Muscle layer of duodenum (tissue), 2 donors: ENCODE data around the gene NPM1.
A peak's percentile ranks its signal among the peaks of the same experiment; 100 is the strongest.
"Not testable (repeated sequence)": the region's sequence is repeated elsewhere in the genome, so short reads cannot be mapped to it uniquely, and the experiment has no call there.

ENCODE experiments used
- H3K27ac ChIP-seq: one replicate; pipeline ENCODE4 v1.7.0; 2013; ENCODE audit warnings: mild to moderate bottlenecking, low read length
- H3K27me3 ChIP-seq: one replicate; pipeline ENCODE4 v1.7.0; 2013; ENCODE audit warnings: low read depth, mild to moderate bottlenecking, control low read depth, low read length
- H3K36me3 ChIP-seq, 2 donors: one replicate each; pipeline ENCODE4 v1.7.0; 2013; ENCODE audit warnings: low read length in 2 of 2, control low read depth in 1 of 2, mild to moderate bottlenecking in 1 of 2; ENCODE audit not compliant: insufficient read depth in 2 of 2, control insufficient read depth in 1 of 2
- H3K4me1 ChIP-seq, 2 donors: one replicate each; pipeline ENCODE4 v1.7.0; 2013; ENCODE audit warnings: low read length in 2 of 2, mild to moderate bottlenecking in 2 of 2, control low read depth in 1 of 2, moderate library complexity in 1 of 2; ENCODE audit not compliant: insufficient read depth in 2 of 2, control insufficient read depth in 1 of 2
- H3K4me3 ChIP-seq, 2 donors: one replicate each; pipeline ENCODE4 v1.7.0; 2013; ENCODE audit warnings: low read length in 2 of 2, low read depth in 1 of 2, mild to moderate bottlenecking in 1 of 2
- H3K9me3 ChIP-seq, 2 donors: one replicate each; pipeline ENCODE4 v1.7.0; 2013; ENCODE audit warnings: low read length in 2 of 2, control low read depth in 1 of 2, mild to moderate bottlenecking in 1 of 2; ENCODE audit not compliant: control insufficient read depth in 1 of 2
- donor health status: healthy.

Gene NPM1, protein sequence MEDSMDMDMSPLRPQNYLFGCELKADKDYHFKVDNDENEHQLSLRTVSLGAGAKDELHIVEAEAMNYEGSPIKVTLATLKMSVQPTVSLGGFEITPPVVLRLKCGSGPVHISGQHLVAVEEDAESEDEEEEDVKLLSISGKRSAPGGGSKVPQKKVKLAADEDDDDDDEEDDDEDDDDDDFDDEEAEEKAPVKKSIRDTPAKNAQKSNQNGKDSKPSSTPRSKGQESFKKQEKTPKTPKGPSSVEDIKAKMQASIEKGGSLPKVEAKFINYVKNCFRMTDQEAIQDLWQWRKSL

DNA sequence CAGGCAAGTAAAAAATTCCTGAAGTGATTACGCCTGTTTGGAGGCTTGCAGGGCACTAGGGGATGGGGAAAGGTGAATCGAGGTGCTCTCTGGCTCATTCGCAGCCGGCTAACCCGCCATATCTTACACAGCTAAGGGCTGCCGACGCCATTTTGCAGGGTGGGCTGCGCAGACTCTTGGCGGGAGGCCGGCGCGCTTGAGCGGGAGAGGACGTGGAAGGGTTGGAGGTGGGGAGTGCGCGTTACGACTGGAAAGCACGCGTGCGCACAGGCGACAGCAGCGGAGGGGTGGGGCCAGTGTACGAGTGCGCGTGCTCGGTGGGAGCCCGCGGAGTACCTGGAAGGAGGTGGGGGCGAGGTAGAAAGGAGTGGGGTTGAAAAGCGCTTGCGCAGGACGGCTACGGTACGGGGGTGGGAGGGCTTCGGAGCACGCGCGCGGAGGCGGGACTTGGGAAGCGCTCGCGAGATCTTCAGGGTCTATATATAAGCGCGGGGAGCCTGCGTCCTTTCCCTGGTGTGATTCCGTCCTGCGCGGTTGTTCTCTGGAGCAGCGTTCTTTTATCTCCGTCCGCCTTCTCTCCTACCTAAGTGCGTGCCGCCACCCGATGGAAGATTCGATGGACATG, at the start of gene NPM1:
TSS of gene NPM1 (plus strand) at position 505 of the 625 bp plus-strand sequence. CDS start at position 605, 100 bp downstream.
- no peaks in the 10 kb centered on the region for H3K9me3 ChIP-seq
- H3K27ac ChIP-seq = peak within 1 kb of the TSS; percentile 98
- H3K36me3 ChIP-seq = peaks cover 0 to 16% of the 10 kb centered on the region in 2 donors
- no peaks in the 10 kb centered on the region for H3K27me3 ChIP-seq
- H3K4me1 ChIP-seq = peaks cover 8 to 23% of the 10 kb centered on the region in 2 donors
- peak within 1 kb of the TSS; percentile 92 for H3K4me3 ChIP-seq

DNA sequence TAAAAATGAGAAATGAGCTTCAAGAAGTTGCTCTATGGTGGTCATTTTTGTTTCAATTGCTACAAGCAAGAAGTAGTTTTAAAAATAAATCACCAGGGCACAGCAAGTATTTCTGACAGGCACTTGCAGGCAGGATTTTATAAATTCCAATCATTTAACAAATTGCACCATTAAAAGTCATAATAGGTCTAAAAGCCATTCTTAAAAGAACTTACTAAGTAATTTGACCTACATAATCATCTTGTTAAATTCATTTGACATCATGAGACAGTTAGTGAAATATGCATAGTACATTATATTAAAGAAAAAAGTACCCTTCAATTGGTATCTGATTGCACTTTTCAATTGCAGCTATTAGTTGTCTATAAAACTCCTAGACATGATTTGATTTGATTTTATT, 47.6 kb upstream of the NPM1 start:
- H3K27me3 ChIP-seq = no peaks in the 10 kb centered on the region
- H3K4me1 ChIP-seq = no peaks in the 10 kb centered on the region
- H3K27ac ChIP-seq = no peak overlapping the region
- H3K36me3 ChIP-seq = no peaks in the 10 kb centered on the region
- H3K4me3 ChIP-seq = no peak overlapping the region
- no peaks in the 10 kb centered on the region for H3K9me3 ChIP-seq

DNA sequence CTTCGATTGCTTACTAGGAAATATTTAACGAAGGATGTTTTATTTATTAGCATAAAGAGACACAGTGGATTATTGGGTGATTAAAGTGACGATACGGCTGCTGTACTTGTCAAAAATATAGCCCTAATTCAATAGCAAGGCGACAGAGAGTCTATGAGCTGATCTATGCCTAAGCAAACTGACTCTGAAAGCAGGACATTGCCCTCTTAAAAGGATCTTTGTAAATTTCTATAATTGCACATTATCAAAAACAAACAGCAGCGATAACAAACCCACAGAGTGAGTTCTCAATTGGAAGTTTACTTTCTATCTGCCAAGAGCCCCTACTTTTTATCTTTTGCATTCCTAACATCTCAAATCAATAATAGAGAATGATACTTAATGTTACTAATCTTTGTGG, 47.2 kb upstream of the NPM1 start:
- no peaks in the 10 kb centered on the region for H3K9me3 ChIP-seq
- no peak overlapping the region for H3K27ac ChIP-seq
- no peak overlapping the region for H3K4me3 ChIP-seq
- H3K36me3 ChIP-seq = no peaks in the 10 kb centered on the region
- H3K27me3 ChIP-seq = no peaks in the 10 kb centered on the region
- H3K4me1 ChIP-seq = no peaks in the 10 kb centered on the region

DNA sequence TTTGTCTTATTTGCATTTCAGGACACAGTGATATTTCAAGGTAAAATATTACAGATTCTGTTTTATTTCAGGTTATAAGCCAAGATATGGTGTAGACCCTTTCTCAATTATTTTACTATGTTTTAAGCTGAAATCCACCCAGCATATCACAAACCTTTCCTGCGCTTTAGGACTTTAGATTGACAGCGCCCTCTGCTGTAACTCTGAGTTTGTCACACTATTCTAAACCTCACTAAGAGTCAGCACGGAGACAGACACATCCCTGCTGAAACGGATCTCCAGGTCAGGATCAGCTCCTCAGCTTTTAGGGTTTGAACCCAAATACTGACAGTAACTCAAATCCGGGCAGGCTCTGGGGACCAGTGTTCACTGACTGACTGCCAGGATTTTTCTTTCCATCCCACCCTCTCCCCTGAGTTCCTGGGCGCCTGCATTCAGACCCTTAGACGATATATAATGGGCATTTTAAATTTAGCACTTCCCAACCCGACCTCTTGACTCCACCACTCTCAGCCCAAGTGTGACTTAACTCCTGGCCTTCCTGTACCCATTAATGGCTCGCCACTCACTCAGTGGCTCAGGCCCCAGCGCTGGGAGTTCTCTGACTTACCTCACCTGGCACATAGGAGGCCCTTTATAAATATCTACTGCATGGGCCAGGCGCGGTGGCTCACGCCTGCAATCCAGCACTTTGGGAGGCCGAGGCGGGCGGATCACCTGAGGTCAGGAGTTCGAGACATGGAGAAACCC, 45.1 kb upstream of the NPM1 start:
- H3K27ac ChIP-seq = no peak overlapping the region
- H3K27me3 ChIP-seq = no peaks in the 10 kb centered on the region
- H3K9me3 ChIP-seq = no peaks in the 10 kb centered on the region
- H3K36me3 ChIP-seq = no peaks in the 10 kb centered on the region
- H3K4me1 ChIP-seq = no peaks in the 10 kb centered on the region
- H3K4me3 ChIP-seq = no peak overlapping the region

GRCh38 chr5:171344936-171345608, 42.6 kb upstream of the NPM1 start:
- Histone ChIP-seq H3K9me3 (no peaks in the 10 kb centered on the region), H3K4me3 (no peak overlapping the region), H3K27ac (no peak overlapping the region), H3K4me1 (no peaks in the 10 kb centered on the region), H3K36me3 (no peaks in the 10 kb centered on the region), H3K27me3 (no peaks in the 10 kb centered on the region)

DNA sequence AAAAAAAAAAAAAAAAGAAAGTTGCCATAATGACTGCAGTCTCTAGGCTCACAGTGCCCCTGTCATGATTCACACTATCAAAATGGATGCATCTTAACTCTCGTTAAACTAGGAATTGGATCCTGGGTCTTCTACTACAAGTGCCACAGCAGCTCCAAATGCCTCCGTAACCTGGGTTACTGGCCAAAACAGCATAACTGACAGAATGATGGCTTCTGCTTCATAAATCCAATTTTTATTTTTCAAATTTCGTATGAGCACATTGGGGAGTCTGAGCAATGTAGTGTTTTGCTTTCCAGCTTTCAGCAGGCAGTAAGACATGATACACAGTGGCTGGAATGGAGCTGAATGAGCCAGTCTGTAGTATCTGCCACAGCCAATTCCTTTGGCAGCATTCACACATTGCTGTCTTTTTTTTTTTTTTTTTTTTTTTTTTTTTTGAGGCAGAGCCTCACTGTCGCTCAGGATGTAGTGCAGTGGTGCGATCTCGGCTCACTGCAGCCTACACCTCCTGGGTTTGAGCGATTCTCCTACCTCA, 36.0 kb upstream of the NPM1 start:
- Histone ChIP-seq H3K9me3 (no peaks in the 10 kb centered on the region), H3K27ac (no peak overlapping the region), H3K4me3 (no peak overlapping the region), H3K27me3 (no peaks in the 10 kb centered on the region), H3K4me1 (no peaks in the 10 kb centered on the region), H3K36me3 (no peaks in the 10 kb centered on the region)

GRCh38 chr5:171355302-171355724, 32.3 kb upstream of the NPM1 start:
- Histone ChIP-seq H3K4me3 (no peak overlapping the region), H3K36me3 (no peaks in the 10 kb centered on the region), H3K27ac (no peak overlapping the region), H3K9me3 (no peaks in the 10 kb centered on the region), H3K27me3 (no peaks in the 10 kb centered on the region), H3K4me1 (no peaks in the 10 kb centered on the region)

DNA sequence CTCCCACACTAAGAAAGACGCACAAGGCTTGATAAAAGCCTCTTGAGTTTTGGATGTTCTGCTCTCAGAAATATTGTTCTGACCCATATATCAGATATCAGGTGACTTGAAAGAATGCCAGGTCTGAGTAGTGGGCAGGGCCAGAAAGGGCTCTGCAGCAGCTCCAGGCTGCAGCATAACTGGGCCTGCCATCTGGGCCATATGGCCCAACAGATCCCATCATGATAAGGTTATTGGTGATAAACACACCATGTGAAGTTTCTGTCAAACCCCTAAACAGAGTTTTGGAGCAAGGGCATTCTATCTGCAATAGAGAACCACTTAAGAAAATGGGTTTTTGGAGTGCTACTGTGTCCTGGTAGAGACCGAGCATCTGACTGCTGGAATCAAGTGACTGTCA, 29.8 kb upstream of the NPM1 start:
- H3K27me3 ChIP-seq = no peaks in the 10 kb centered on the region
- no peaks in the 10 kb centered on the region for H3K4me1 ChIP-seq
- no peaks in the 10 kb centered on the region for H3K36me3 ChIP-seq
- H3K9me3 ChIP-seq = no peaks in the 10 kb centered on the region
- H3K4me3 ChIP-seq = no peak overlapping the region
- no peak overlapping the region for H3K27ac ChIP-seq

DNA sequence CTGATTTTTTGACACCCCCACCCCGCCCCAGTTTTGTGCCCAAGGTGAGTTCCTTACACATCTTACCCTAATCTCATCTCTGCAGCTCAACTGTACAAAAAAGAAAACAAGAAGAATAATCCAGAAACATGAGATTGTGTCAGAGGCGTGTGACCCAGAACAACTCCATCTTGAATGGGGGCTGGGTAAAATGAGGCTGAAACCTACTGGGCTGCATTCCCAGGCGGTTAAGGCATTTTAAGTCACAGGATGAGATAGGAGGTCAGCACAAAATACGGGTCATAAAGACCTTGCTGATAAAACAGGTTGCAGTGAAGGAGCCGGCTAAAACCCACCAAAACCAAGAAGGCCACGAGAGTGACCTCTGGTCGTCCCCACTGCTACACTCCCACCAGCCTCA, 26.5 kb upstream of the NPM1 start:
- H3K36me3 ChIP-seq, H3K4me1 ChIP-seq, H3K9me3 ChIP-seq, H3K27ac ChIP-seq, H3K27me3 ChIP-seq, H3K4me3 ChIP-seq: not testable (repeated sequence)

GRCh38 chr5:171363249-171363648, 24.4 kb upstream of the NPM1 start:
- not testable (repeated sequence) for H3K9me3 ChIP-seq, H3K36me3 ChIP-seq, H3K27me3 ChIP-seq, H3K27ac ChIP-seq, H3K4me1 ChIP-seq, H3K4me3 ChIP-seq

GRCh38 chr5:171363846-171364245, 23.8 kb upstream of the NPM1 start:
- Histone ChIP-seq H3K9me3 (no peaks in the 10 kb centered on the region), H3K4me1 (no peaks in the 10 kb centered on the region), H3K27me3 (no peaks in the 10 kb centered on the region), H3K27ac (no peak overlapping the region), H3K36me3 (no peaks in the 10 kb centered on the region), H3K4me3 (no peak overlapping the region)
